Hematopoietic multipotent progenitor cell treated with erythropoietin and hydrocortisone succinate and interleukin-3 and kit ligand, for 15 days (in vitro differentiated cells): Measurements from ENCODE around the gene ATPAF2.

ENCODE experiments used
- DNase-seq: peaks from one replicate; pipeline ENCODE4 v3.0.0-alpha.2; 2015; ENCODE audit warnings: low spot score

Gene ATPAF2

DNA sequence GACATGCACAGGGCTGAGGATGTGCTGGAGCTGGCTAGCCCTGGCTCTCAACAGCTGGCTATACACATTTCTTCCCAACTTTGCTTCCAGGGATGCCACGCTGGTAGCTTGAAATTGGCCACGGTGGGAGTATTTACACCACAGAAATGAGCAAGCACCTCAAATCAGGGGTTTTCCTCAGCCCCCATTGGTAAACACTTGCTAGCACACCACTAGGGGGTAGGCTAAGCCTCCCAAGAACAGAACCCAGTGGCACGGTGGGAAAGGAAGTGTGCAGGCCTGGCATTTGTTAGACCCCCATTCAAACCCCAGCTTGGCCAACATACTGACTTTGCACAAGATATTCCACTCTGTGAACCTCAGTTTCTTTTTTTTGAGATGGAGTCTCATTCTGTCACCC, 53.4 kb downstream of the ATPAF2 start:
- DNase-seq: no peak

DNA sequence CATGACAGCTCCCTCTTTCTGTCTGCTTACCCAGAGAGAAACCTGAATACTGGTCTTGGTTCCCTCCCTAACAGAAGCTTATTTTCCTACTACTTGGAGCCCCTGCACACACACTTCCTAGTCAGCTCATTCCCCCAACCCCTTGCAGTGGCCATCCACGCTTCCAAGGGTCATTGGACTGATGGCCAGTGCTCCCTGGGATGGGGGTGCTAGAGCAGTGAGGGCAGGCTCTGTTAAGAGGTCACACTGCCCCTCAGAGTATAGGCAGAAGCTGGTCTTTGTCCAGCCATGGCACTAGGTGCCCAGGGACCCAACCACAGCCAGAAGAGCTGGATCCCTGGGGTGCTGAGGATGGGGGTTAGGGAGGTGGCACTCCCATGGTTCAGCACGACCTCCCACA, 53.8 kb downstream of the ATPAF2 start:
- DNase-seq: no peak

DNA sequence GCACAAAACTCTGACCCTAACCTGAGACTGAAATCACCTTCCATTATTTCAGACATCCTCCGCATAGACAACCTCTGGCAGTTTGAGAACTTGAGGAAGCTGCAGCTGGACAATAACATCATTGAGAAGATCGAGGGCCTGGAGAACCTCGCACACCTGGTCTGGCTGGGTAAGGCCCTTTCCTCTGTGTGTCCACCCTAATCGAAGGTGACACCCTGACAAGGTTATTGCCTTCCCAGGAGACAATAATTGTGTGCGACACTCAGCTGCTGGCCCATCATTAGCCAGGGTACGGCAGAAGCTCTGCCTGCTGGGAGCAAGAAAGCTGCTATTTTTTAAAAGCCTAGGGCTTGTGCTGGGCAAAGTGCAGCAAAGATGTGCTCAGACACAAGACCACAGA, 55.2 kb downstream of the ATPAF2 start:
- no peak for DNase-seq

DNA sequence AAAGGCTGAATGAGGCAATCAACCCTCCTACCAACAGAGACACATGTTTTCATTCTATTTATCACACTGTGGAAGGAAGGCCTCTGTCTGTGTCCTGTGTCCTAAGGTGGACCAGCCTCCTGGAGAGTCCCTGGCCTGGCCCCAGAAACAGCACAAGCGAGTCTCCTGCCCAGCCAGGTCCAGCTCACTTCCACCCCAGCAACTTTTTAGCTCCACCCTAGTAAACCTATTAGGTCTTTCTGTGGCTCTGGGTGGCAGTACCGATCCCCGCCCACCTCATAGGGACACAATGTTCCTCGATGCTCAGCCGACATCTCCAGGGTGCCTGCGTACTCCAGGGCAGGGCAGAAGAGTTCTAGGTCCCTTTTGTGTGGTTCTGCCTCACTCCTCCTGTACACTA, 55.6 kb downstream of the ATPAF2 start:
- DNase-seq: no peak

DNA sequence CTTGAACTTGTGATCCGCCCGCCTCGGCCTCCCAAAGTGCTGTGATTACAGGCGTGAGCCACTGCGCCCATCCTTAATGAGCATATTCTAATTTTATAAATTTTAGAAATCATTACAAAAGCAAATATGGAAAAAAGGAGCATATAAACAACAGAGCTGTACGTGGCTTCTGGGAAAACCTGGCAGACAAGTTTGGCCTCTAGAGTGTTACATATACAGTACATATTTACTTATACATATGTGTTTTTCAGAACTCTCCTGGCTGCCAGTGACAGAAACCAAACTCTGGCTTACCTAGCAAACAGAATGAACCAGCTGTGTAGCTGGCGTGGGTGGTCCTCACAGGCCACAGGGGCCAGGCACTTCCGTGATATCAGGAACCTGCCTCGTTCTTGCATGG, 56.2 kb downstream of the ATPAF2 start:
- no peak for DNase-seq

DNA sequence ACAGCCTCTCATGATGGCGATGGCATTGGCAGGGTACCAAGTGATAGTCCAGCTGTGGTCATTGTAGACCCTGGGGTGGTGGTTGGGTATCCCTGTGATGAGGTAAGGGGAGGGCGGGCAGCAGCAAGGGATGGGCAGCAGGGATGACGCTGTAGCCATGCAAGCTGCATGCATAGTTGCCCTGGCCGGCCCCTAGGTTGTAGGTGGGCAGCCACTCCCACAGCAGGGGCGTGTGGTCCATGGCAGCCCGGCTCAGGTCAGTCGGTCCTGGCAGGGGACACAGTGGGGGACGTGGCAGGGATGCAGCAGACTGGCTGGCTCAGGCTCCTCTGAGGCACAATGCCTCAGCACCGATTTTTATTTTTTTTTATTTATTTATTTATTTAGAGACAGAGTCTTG, 57.6 kb downstream of the ATPAF2 start:
- no peak for DNase-seq

DNA sequence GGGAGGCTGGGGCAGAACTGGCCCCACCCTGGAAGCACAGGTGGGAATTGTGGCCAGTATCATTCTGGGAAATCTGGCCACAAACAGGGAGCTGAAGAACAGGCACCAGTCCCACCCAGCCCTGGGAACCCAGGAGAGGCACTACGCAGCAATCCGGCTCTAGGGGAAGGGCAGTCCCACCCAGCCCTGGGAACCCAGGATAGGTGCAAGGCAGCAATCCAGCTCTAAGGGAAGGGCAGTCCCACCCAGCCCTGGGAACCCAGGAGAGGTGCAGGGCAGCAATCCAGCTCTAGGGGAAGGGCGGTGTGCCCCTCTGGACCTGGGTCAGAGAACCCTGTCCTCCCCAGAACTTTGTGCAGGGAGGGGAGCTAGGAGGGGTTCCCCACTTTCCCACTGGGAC, 59.2 kb downstream of the ATPAF2 start:
- DNase-seq: no peak

DNA sequence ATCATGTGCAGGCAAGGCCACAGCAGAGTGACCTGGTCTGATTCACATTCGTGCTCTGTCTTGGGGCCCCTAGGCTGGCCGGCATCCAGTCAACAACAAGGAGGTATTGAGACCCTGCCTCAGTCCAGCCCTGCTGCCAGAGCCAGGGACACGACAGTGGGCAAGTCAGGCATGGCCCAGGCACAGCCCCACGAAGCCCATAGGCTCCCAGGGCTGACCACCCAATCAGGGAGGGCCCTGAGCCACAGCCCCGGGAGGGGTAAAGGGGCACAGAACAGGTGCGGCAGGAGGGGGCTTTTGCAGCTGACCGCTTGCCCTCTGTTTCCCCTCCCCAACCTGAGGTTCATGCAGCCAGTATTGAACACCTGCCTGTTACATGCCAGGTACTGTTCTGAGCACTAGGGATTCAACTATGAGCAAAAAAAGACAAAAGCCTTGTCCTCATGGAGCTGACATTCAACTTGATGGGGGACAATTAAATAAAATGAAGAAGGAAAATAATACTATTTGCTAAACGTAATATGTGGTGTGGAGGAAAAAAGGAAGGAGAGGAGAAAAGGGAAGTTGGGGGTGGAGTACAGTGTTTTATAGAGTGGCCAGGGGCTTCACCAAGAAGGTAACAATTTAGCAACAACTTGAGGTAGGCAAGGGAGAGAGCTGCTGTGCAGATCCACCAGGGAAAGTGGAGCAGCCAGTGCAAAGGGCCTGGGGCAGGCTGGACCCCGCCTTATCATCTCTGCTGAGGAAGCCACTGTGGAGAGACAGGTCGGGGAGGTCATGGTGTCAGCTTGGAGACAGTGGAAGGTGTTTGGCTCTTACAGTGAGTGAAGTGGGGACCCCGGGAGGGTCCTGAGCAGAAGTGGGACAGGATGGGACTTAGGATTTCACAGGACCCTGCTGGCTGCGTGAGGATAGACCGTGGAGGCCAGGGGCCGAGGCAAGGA, 60.2 kb downstream of the ATPAF2 start:
- no peak for DNase-seq

DNA sequence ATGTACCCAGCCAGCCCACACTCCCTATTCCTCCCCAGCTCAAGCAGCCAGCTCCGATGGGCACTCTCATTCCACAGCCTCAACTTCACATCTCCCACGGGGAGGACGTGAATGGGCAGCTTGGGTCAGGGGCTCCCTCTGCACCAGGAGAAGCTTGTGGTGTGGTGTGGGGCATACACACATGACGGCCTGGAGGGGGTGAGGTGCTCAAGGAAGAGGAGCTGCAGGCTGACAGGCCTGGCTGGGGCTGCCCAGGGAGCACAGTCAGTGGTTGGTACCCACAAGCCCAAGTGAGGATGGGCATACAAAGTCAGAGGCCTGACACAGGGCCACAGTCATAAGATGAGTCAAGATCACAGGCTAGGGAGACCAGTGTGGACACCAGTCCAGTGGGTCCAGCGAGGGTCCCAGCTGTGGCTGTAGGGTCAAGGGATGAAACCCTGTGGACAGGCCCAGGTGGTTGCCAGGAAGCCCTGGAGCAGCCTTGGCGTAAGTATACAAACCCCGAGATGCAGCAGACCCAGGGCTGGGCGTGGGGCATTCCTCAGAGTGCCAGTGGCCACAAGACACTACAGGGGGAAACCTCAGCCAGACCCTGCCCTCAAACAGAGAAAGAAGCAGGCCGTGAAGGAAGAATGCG, 61.9 kb downstream of the ATPAF2 start:
- DNase-seq: no peak

DNA sequence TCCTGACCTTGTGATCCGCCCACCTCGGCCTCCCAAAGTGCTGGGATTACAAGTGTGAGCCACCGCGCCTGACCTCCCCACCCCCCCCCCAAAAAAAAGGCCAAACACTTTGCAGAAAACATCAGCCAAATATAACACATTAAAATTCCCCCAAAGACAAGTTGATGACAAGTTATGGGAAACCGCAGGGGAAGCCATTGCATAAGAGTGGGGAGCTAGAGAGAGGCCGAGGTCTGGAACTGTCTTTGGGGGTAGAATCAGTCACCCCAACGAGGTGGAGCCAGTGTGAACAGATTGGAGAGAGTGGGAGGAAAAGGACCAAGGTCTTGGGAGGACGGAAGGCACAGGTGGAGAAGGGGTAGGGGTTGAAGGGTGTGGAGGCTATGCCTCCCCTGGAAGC, 63.5 kb downstream of the ATPAF2 start:
- DNase-seq: no peak

DNA sequence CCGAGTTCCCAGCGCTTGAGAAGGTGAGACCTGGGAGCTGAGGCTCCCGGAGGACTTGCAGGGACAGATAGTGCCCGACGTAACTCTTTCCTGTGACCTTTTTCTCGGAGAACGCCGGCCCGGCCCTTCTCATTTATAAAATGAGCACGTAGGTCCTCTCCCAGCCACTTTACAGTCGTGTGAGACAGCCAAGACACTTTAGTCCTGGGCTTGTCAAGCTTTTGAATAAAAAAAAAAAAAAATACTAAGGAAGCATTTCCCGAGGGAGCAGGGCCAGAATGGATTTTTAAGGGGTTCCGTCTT, 66.1 kb downstream of the ATPAF2 start:
- DNase-seq: no peak

DNA sequence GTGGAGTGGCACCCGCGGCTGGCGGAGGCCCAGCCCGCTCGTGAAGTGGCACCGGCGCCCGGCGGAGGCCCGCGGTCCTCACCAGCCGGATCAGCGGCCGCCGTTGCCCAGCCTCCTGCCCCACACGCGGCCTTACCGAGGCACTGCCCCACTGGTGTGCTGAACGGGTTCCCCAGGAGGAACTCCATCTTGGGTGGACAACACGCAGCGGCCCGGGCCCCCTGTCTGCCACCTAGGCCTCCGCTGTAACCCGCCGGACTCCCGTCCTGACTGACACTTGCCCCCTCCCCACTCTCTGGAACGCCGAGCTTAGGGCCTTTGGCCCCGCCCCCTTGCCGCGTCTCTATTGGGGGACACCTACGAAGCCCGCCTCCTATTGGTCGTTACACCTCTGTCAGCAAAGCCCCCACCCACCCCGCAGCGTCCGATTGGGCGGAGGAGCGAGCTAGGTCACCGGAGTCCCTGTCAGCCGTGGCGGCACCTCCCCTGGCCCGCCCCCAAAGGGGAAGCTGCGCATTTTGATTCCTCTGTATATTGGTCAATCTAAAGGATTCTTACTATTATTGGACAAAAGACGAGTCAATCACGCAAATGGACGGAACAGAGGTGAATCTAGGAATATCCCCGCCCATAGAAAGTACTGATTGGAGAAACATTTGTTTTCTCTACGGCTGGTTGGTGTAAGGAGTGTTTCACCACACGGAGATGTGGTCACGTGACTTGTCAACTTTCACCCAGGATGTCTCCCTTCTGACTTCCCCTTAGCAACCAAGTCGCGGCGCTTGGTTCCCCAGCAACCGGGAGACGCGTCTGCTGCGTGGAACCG, 66.6 kb downstream of the ATPAF2 start, which contains the start of the genes DRC3 and TOM1L2:
DRC3 (plus strand) TSS at position 737 of the 826 bp plus-strand sequence. CDS start 4,737 bp downstream, outside the sequence.
TOM1L2 (minus strand) TSS at position 275 of the 826 bp plus-strand sequence; CDS start at position 188, 87 bp downstream.
- DNase-seq: peak; percentile 100

DNA sequence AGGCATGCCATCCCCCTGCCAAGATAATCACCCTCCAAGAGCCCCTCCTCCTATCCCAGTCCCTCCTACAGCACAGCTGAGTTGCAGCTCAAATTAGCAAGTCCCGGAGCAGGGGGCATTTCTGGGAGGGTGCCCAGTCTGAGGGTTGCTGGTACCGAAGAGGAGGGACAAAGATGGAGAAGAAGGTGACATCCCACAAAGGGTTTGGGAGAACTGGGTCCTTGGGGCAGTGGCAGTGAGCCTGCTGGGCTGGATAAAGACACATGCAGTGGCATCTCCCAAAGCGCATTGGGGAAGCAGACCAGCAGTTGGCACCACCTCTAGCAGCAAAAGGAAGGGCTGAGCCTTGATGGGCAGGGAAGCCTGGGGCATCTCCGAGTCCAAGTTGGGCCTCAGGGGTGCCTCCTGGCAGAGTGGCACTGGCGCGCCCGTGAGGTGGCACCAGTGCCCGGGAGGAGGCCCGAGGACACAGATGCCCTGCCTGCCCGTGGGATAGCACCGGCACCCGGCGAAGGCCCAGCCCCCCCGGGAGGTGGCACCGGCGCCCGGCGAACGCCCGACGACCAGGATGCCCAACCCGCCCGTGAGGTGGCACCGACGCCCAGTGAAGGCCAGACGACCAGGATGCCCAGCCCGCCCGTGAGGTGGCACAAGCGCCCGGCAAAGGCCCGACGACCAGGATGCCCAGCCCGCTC, 67.4 kb downstream of the ATPAF2 start:
- DNase-seq: no peak

DNA sequence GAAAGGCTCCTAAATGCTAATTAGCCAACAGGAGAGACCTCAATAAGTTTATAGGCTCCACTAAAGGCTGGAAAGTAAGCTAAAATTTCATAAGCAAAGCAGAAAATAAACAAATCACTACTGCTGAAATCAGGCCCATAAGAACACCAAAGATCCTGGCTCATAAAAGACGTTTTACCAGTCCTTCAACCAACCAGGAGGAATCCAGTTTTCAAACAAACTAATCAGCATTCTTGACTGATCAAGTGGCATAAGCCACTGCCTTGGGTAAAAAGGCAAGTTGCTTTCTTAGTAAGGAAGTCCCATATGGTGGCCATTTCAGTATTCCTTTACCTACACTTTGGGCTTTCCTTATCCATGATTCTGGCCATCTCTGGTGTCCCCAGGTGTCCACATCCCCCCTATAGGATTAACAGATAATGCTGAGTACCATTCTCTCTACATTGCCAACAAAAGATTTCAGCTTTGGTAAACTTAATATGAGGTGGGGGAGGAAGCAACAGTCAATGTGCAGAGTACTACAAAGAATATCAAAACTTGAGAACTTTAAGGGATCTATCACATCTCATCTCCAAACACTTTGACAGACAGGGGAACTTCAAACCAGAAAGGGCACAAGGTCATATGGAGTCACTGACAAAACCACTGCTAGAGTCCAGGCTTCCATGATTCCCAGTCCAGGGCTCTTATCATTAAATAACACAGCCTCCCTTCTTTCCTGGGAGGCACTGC, 68.1 kb downstream of the ATPAF2 start:
- no peak for DNase-seq
